Colon (tissue), 2 donors: ENCODE measurements around the gene PABPN1.

Experiments used
- FAIRE-seq: peaks from 2 replicates; lab custom pipeline; 2012; peaks lifted over from hg19 to GRCh38; lab: Jason Lieb, UNC
- donor health status: control.
- donor health status: control.

Gene PABPN1

DNA sequence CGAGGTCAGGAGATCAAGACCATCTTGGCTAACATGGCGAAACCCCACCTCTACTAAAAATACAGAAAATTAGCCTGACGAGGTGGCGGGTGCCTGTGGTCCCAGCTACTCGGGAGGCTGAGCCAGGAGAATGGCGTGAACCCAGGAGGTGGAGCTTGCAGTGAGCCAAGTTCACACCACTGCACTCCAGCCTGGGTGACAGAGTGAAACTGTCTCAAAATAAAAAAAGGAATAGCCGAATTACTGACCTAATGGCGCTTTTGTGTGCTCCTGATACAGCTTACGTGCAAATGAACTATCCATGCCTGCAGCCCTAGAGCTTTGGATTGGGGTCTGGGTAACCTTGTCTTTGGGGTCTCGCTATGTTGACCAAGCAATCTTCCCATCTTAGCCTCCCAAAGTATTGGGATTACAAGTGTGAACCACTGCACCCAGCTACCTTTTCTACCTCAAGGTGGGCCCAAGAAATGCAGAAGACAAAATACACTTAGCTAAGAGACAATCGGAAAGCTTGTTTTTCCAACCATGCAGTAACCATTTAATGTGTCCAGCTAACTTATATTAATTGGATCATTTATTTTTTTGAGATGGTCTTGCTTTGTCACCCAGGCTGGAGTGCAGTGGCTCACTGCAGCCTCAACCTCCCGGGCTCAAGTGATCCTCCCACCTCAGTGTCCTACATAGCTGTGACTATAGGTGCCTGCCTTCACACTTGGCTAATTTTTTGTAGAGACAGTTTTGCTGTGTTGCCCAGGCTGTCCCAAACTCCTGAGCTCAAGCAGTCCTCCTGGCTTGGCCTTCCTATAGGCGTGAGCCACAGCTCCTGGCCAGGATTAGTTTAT lies 5.5 kb downstream of the PABPN1 start:
- no peak for FAIRE-seq

- no peak for FAIRE-seq
Observed at GRCh38 chr14:23327947-23328744, 6.9 kb downstream of the PABPN1 start.

GRCh38 chr14:23335623-23336022 lies 14.4 kb downstream of the PABPN1 start:
- no peak for FAIRE-seq

GRCh38 chr14:23339506-23340268 lies 18.4 kb downstream of the PABPN1 start:
- FAIRE-seq: no peak

- FAIRE-seq: no peak
Observed at GRCh38 chr14:23344481-23344880, 23.2 kb downstream of the PABPN1 start.

DNA sequence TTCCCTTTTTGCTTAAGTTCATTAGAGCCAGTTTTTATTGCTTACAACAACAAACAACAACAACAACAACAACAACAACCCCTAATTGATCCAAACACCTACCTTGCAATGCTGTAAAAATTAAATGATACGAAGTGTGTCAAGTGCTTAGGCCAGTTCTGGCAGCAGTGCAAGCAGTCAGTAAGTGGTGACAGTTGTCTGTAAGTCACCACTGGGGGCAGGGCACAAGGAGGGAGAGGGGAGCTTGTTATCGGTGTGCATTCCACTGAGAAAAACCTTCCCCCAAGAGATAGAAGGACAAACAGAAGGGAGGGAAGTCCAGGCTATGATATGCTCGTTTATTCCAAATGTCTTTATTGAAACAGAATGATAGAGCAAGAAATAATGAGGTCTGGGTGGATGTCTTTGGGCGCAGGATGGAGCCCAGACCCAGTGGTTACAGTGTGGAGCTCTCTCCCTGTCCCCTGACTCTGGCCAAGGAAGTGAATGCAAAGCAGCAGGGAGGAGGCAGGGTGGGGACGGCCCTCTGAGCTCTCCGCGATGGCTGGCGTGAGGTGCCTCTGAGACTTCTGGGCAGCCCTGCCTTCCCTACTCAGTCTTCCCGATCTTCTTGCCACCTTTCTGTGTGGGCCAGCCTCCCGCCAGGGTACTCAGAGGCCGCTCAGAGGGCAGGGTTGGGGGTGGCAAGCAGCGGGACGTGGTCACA lies 24.9 kb downstream of the PABPN1 start:
- no peak for FAIRE-seq

DNA sequence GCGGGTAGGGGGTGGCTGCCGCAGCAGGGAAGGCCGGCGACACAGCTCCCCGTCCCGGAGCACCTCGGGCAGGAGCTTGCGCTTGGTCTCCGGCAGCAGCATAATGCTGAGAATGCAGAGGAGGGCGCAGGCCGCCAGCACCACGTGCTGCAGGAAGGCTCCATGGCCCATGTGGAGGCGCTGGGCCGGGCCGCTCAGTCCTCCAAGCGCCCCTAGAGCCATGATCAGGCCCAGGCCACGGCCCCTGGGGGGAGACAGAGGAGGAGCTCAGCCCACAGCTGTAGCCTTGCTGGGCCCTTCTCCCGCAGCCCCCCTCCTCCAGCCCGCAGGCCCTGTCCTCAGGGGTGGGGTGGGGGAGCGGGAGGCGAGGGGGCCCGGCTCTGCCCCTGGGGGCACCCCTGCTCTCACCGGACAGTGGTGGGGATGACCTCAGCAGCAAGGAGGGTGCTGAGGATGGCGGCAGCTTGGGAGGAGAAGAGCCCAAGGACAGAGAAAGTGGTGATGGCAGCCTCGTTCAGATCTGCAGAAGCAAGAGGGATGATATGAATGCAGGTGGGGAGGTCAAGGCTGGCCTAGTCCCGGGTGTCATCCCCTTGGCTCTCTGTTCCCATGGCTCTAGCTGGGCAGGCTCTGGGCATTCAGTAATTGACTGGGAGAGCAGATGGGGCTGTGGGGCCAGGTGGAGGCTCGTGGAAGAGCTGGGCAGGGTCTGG lies 25.6 kb downstream of the PABPN1 start:
- FAIRE-seq: no peak

GRCh38 chr14:23347406-23348296 lies 26.4 kb downstream of the PABPN1 start:
- FAIRE-seq: no peak

GRCh38 chr14:23348297-23348655 lies 27.0 kb downstream of the PABPN1 start:
- no peak for FAIRE-seq

DNA sequence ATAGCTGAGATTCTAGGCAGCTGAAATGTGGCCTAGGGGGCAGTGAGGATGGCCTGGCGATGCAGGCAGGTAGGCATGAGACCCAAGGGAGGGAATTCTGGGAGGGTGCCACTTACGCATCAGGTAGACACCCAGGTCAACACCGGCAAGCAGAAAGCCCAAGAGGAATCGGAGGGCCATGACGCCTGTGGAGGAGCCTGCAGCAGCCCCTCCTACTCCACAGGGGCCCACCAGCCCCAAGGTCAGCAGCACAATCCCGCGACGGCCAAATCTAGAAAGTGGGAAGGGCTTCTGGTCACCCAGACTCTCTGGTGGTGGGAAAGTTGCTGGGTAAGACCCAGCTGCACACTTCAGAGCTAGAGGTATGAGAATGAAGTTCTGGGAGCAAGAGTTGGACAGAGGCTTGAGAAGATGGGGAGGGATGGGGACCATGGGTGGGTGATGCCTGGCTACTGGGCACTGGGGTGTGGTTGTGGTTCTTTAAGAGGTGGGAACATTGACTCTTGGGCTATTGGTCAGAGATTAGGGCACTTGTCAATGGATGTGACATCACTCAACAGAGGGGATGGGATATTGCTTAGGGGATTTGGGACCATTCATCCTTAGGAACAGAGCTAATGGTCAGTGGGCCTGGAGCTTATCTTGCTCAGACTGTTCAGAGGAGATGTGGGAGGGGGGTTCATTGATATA lies 28.0 kb downstream of the PABPN1 start:
- no peak for FAIRE-seq

DNA sequence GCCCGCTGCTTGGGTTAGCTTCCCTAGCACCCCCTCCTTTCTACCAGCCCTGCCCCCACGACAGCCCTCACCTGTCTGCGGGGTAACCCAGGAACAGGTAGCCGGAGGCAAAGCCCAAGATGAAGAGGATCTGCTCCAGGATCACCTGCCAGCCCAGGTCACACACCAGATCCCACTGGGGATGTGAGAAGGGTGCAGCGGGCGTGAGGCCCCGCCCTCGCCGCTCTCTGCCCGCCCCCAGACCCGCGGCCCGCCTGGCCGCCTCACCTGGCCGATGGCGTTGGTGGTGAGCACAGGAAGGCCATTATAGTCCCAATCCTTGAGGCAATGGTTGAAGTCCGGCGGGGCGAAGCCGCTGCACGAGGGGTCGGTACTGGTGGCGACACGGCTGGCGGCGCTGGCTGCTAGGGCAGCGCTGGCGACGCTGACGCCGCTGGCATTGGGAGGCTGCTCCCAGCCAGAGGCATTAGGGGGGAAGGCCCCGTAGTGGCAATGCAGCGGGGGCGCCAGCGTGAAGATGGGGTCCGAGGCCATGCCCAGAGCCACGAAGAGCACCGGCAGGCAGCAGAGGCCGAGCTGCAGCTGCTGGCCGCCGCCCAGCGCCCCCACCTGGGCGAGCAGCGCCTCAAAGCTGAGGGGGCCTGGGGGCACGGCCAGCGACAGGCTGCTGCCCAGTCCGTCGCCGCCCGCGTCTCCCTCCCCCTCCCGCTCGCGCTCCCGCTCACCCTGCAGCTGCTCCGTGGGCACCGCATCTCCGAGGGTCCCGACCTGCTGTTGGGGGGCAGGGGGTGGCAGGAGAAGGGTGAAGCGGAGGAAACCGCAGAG lies 30.6 kb downstream of the PABPN1 start:
- FAIRE-seq: no peak

DNA sequence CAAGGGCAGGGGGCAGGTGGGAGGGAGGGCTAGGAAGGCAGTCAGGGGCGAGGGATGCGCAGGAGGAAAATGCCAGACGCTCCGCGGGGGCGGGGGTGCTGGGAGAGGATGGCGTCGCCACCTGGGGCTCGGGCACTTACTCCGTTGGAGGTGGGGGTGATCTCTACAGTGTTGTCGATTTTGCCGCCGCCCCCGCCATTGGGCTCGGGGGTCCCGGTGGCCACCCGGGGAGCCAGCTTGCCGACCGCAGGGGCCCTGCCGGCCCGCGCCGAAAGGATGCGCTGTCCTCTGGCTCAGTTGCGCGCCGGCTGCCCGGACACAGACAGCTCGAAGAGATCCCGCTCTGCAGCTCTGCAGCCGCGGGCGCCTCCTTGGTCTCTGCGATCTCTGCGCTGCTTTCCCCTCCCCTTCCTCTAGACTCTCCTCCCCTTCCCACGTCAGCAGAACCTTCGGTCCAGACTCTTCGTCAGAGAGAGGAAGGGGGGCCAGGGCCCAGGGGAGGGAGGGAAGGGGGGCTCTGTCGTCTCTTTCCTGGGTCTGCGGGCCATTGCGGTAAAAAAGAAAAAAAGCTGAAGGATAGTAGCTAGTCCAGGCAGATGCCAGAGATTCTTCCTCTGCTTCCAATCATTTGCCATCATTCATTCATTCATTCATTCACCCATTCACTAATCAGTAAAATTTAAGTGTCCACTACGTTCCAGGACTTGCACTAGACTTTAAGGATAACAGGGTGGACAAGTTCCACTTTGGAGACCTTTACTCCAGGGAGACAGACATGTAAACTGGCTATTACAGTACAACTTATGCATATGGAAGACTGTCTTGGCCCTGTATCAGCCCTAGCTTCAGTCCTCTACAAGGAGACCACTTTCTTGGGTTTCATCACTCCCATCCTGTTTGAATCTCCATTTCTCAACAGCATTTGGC lies 31.5 kb downstream of the PABPN1 start, which contains the start of gene SLC22A17:
SLC22A17 (minus strand) TSS at position 382 of the 927 bp plus-strand sequence.
- no peak for FAIRE-seq

DNA sequence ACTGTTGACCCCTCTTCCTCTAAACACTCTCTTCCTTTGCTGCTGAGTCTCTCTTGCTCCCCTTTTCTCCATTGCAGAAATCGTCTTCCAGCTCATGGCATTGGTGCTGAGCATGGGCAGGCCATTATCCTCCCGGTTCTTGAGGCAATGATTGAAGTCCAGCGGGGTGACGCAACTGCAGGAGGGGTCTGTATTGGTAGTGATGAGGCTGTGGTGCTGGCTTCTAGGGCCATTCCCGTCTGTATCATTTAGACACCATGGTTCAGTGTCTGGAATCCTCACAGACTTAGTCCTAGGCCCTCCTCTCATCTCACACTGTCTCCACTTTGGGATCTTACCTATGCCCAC lies 32.1 kb downstream of the PABPN1 start:
- no peak for FAIRE-seq

DNA sequence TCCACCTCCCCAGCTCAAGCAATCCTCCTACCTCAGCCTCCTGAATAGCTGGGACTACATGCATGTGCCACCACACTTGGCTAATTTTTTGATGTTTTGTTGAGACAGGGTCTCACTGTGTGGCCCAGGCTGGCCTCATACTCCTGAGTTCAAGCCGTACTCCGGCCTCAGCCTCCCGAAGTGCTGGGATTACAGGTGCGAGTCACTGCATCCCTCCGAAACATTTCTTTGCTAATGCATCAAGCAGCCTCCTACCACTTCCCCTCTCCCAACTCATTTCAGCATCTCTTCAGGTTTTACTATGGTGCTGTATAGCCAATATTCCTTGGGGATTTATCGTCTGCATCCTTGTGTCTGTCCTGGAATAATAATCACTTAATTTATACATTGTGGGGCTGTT lies 33.7 kb downstream of the PABPN1 start:
- FAIRE-seq: no peak

DNA sequence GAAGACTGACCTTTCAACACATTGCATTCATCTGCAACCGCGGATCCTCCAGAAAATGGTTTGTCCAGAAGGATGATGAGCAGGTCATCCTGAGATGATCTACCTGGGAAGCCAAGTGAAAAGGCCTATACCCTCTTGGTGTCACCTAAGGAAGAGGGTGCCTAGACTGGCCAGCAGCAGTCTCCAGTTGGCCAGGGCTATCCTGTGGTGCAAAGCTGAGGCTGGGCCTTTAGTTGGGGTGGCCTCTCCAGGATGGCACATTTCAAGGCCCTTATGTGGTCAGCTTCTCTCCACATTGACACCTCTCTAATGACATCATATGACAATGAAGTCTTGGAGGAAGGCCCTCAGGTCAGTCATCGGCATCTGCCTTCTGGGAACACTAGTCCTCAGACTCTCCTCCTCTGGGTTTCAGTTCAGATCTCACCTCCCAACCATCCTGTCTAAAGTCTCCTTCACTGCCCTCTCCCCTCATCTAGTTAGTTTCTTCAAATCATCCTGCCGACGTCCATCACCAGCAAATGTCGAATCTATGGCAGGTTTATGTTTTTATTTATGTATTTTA lies 34.7 kb downstream of the PABPN1 start:
- no peak for FAIRE-seq

GRCh38 chr14:23356662-23357061 lies 35.4 kb downstream of the PABPN1 start:
- no peak for FAIRE-seq

GRCh38 chr14:23357261-23357660 lies 36.0 kb downstream of the PABPN1 start:
- no peak for FAIRE-seq
